ENCODE measurements around the gene AKT1S1. TPM values are rescaled to one million over a fixed set of nuclear protein-coding genes. Genes with fewer than 3 reads are reported as not detected.
"Not testable (repeated sequence)": the region's sequence is repeated elsewhere in the genome, so short reads cannot be mapped to it uniquely, and the experiment has no call there.

Gene AKT1S1
- 21.7 and 25.2 TPM in 2 replicates for total RNA-seq (2014; rRNA removed; shearing (Covaris generic))

DNA sequence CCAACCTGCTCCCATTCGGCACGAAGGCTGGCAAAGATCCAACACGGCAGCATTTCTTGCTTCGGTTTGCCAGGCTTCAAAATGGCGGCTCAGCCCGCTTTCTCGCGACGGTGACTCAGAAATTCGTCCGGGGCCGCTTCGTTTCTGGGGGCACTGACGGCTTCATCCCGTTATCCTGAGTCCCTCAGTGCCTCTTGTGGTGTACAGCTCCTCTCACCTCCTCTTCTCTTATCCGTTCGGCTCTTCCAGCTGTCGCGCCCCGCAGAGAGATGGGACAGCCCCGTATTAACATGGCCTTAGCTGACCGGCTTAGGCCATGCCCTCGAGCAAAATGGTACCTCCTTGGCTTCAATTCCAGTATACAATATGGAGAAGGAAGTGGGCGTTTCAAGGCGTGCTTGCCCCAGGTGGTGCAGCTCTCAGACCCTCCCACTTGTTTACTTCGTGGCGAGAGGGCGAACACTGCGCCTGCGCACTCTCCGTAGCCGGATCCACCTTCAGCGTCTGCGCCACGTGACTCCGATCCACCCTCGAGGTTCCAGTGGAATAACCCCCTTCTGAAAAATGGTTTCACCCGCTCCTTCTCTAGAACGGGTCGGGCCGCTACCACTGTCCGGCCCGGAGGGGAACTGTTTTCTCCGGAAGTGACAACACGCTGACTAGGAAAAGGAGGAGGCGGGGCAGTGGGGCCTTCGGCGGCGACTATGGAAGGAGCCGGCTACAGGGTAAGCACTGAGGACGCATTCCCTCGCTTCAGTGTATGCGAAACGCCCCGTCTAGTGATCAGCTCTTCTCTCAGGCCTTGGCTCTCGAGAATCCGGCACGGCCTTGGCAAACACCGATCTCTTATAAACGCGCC lies at the start of gene AKT1S1, which contains the start of gene TBC1D17:
Gene AKT1S1, minus strand, starts transcription at position 336 of the 859 bp plus-strand sequence. CDS start 4,060 bp downstream, outside the sequence.
Gene TBC1D17, plus strand, starts transcription at position 683 of the 859 bp plus-strand sequence. Its CDS starts 22 bp downstream, at position 705.
- Histone ChIP-seq H3K4me3 (peak within 1 kb of the TSS; percentile 95), H3K36me3 (no peaks in the 10 kb centered on the region; the same call in 1 of the 2 replicates), H3K27me3 (no peaks in the 10 kb centered on the region), H3K9me3 (replicated peaks) (no peaks in the 10 kb centered on the region), H3K4me1 (no peaks in the 10 kb centered on the region), H3K27ac (peak within 1 kb of the TSS; percentile 98)
- DNase-seq = peak; percentile 99

DNA sequence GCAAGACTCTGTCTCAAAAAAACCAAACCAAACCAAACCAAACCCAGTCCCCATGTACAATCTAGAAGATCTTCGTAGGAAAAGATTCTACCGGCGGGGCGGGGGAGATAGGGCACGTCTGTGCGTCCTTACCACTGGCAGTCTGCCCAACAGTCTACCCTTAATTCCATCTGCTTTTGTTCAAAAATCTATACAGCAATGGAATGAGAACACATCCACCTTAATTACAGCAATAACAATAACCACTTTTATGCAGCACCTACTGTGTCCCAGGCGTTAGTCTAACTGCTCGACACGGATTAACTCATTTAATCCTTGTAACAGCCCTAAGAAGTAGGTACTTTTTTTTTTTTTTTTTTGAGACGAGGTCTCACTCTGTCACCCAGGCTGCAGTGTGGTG lies 49.4 kb upstream of the AKT1S1 start:
- Histone ChIP-seq H3K27me3 (no peaks in the 10 kb centered on the region), H3K4me1 (peaks cover 17% of the 10 kb centered on the region; the same call in 1 of the 2 replicates), H3K27ac (no peak overlapping the region), H3K36me3 (peaks cover 56% of the 10 kb centered on the region), H3K4me3 (no peak overlapping the region), H3K9me3 (replicated peaks) (no peaks in the 10 kb centered on the region)
- no peak for DNase-seq

- no peak overlapping the region for H3K4me3 ChIP-seq
- H3K27ac ChIP-seq = no peak overlapping the region
- H3K27me3 ChIP-seq = no peaks in the 10 kb centered on the region
- H3K36me3 ChIP-seq = peaks cover 65% of the 10 kb centered on the region
- peaks cover 17% of the 10 kb centered on the region; the same call in 1 of the 2 replicates for H3K4me1 ChIP-seq
- no peak for DNase-seq
- no peaks in the 10 kb centered on the region for H3K9me3 ChIP-seq (replicated peaks)
These were observed 48.3 kb upstream of the AKT1S1 start for GRCh38 chr19:49925486-49925885.

GRCh38 chr19:49924881-49925210 lies 47.7 kb upstream of the AKT1S1 start:
- H3K27ac ChIP-seq; H3K4me3 ChIP-seq; H3K9me3 ChIP-seq (replicated peaks); H3K27me3 ChIP-seq; DNase-seq: not testable (repeated sequence)
- H3K36me3 ChIP-seq = peaks cover 67% of the 10 kb centered on the region
- peaks cover 17% of the 10 kb centered on the region; the same call in 1 of the 2 replicates for H3K4me1 ChIP-seq

DNA sequence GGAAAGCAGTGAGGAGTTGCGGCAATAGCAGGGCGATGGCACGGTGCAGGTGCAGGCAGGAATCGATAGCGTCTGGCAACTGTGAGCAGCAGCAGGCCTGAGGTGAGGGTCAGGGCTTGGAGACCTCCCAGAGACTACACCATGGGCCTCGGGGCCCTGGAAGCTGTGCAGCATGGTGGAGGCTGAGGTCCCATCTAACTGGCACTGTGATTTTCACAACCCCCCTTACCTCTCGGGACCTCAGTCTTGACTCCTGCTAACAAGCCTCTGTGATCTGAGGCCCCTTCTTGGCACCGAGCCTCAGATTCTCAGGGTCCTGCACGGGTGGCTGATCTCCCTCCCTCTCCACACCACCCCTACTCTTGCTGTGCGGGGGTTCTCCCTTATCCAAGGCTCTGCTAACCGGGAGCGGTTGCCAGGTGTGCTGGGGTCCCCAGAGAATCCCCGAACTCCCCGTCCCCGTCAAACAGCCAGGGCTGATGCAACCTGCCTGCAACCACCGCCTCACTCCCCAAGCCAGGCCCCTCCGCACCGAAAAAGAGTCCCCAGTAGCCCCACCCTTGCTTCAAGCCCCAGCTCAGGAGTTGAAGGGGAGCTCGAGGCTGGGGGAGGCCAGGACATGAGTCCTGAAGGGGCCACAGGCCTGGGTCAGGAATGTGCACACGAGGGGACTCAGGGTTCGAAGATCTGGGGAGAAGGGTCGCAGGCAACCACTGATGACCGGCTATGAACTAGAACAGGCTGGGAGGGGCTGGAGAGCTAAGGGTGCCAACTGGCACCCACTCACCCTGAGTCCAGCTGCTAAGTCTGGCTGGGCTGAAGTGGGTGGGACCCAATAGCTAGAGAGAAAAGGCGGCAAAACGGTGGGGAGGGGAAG lies 47.1 kb upstream of the AKT1S1 start:
- Histone ChIP-seq H3K36me3 (peaks cover 71% of the 10 kb centered on the region), H3K27ac (no peak overlapping the region), H3K4me1 (peaks cover 17% of the 10 kb centered on the region; the same call in 1 of the 2 replicates), H3K27me3 (no peaks in the 10 kb centered on the region), H3K9me3 (replicated peaks) (no peaks in the 10 kb centered on the region), H3K4me3 (no peak overlapping the region)
- no peak for DNase-seq

- peaks cover 77% of the 10 kb centered on the region for H3K36me3 ChIP-seq
- H3K27me3 ChIP-seq = no peaks in the 10 kb centered on the region
- H3K4me3 ChIP-seq = no peak overlapping the region
- no peak overlapping the region for H3K27ac ChIP-seq
- H3K9me3 ChIP-seq (replicated peaks) = no peaks in the 10 kb centered on the region
- H3K4me1 ChIP-seq = peaks cover 17% of the 10 kb centered on the region; the same call in 1 of the 2 replicates
- no peak for DNase-seq
These were observed 46.2 kb upstream of the AKT1S1 start for GRCh38 chr19:49923055-49924003.

DNA sequence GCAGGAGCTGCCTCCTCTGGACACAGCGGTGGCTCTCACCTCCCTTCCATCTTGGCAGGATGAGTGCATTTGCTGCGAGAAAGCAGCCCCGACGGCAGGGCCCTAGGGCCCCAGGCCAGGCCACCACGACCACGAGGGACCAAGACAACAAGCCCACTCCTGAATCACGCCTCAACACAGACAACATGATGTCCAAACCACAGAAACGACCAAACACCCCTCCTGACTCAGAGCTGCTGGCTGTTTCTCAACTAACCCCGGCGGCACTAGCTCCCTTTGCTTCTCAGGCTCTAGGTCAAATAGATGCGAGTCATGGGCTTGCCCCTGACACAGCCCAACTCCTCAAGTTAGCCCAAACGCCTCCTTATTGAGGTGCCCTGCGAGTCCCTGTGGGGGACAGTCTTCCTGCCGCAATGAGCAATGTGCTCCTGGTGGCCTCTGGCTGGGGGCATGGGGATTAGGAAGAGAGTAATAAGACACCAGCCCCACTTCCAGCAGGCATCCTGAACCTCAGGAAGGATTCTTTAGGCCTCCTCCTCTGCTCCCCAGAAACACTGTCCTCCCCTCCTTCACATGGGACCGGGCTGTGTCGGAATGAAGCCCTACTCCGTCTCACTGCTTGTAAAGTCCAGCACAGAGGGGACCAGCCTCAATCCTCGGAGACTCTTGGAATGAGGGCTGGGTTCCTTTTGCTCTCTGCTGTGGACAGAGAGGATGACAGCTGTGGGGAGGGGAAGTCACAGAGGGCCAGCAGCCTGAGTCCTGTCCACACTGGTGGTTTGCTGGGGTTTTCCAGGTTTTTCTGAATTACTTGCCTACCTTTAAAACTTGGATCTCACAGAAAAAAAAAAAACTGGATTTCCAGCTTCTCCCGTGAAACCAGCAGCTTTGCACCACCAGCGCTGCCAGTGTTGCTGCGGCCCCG lies 45.0 kb upstream of the AKT1S1 start:
- Histone ChIP-seq H3K27ac (no peak overlapping the region), H3K27me3 (no peaks in the 10 kb centered on the region), H3K9me3 (replicated peaks) (no peaks in the 10 kb centered on the region), H3K36me3 (peaks cover 82% of the 10 kb centered on the region), H3K4me1 (peaks cover 10% of the 10 kb centered on the region; the same call in 1 of the 2 replicates), H3K4me3 (no peak overlapping the region)
- DNase-seq = peak in 1 of 2 experiments; percentile 37

DNA sequence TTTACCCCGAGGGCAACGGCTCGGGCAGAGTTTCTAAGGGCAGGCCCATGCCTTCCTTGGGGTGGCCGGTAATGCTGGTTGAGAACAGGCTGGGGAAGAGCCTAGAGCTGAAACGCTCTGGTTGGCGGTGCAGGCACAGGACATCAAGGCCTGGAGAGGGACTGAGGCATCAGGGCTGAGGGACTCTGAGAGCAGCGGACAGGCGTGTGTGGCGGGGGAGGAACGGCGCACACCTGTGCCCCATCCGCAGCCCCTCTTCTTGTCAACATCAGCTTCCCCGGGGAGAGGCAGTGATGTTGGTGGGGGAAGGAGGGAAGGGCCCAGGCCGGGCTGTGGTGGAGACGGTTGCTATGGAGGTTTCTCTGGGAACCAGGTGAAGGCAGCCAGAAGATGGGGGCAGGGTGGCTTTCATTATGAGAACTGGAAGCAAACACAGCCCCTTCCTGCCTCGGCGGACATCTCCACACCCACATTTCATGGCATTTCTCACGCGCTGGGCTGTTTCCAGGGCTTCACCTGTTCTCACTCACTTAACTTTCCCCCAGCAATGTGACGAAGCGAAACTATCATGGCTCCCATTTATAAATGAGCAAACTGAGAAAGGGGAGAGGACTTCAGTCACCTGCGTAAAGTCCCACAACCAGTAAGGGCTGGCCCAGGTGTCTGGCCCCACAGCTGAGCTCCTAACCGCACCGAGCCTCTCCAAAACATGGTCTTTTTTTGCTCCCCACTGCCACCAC lies 43.6 kb upstream of the AKT1S1 start:
- peaks cover 83% of the 10 kb centered on the region for H3K36me3 ChIP-seq
- no peak for DNase-seq
- H3K9me3 ChIP-seq (replicated peaks) = no peaks in the 10 kb centered on the region
- peaks cover 10% of the 10 kb centered on the region; the same call in 1 of the 2 replicates for H3K4me1 ChIP-seq
- no peak overlapping the region for H3K4me3 ChIP-seq
- H3K27me3 ChIP-seq = no peaks in the 10 kb centered on the region
- no peak overlapping the region for H3K27ac ChIP-seq

GRCh38 chr19:49918089-49918488 lies 40.9 kb upstream of the AKT1S1 start:
- Histone ChIP-seq H3K4me1 (peaks cover 9% of the 10 kb centered on the region; the same call in 1 of the 2 replicates), H3K27me3 (no peaks in the 10 kb centered on the region), H3K9me3 (replicated peaks) (no peaks in the 10 kb centered on the region), H3K4me3 (no peak overlapping the region), H3K27ac (no peak overlapping the region), H3K36me3 (peaks cover 81% of the 10 kb centered on the region)
- DNase-seq = no peak

GRCh38 chr19:49916839-49917733 lies 39.9 kb upstream of the AKT1S1 start:
- Histone ChIP-seq H3K9me3 (replicated peaks) (no peaks in the 10 kb centered on the region), H3K4me3 (no peak overlapping the region), H3K4me1 (peaks cover under 1% of the 10 kb centered on the region; the same call in 1 of the 2 replicates), H3K27ac (no peak overlapping the region), H3K36me3 (peaks cover 82% of the 10 kb centered on the region), H3K27me3 (no peaks in the 10 kb centered on the region)
- no peak for DNase-seq

DNA sequence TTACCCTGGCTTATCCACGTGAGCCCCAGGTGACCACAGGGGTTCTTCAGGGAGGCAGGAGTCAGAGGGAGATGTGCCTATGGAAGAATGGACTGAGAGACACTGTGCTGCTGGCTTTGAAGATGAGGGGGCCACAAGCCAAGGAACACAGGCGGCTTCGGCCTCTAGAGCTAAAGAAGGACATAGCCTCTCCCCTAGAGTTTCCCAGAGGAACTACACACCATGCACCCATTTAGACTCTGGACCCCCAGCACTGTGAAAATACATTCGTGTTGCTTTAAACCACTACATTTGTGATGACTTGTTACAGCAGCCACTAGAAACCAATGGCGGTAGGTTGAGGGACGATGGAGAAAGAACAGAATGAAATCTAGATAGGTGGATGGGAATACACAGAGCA lies 38.1 kb upstream of the AKT1S1 start:
- no peak for DNase-seq
- Histone ChIP-seq H3K4me1 (no peaks in the 10 kb centered on the region), H3K36me3 (peaks cover 76% of the 10 kb centered on the region), H3K4me3 (no peak overlapping the region), H3K9me3 (replicated peaks) (no peaks in the 10 kb centered on the region), H3K27ac (no peak overlapping the region), H3K27me3 (no peaks in the 10 kb centered on the region)

GRCh38 chr19:49913720-49914119 lies 36.6 kb upstream of the AKT1S1 start:
- H3K36me3 ChIP-seq = peaks cover 84% of the 10 kb centered on the region
- H3K9me3 ChIP-seq (replicated peaks) = no peaks in the 10 kb centered on the region
- H3K27ac ChIP-seq = no peak overlapping the region
- no peak overlapping the region for H3K4me3 ChIP-seq
- no peak for DNase-seq
- H3K4me1 ChIP-seq = no peaks in the 10 kb centered on the region
- no peaks in the 10 kb centered on the region for H3K27me3 ChIP-seq

All from SJCRH30 (cell line).